AG09319 (cell line): ENCODE data around the gene SLC26A1.

Experiments used
- DNase-seq: peaks from one replicate; pipeline ENCODE4 v3.0.0-alpha.2; 2010; ENCODE audit warnings: low read depth; ENCODE audit errors: extremely low read depth
- TF ChIP-seq, protein P1 (sequence below): IDR thresholded peaks from 2 replicates; pipeline ENCODE4 v1.5.1; 2011; ENCODE audit warnings: low read depth, mild to moderate bottlenecking, inconsistent platforms, low read length, moderate library complexity

SLC26A1 gene

DNA sequence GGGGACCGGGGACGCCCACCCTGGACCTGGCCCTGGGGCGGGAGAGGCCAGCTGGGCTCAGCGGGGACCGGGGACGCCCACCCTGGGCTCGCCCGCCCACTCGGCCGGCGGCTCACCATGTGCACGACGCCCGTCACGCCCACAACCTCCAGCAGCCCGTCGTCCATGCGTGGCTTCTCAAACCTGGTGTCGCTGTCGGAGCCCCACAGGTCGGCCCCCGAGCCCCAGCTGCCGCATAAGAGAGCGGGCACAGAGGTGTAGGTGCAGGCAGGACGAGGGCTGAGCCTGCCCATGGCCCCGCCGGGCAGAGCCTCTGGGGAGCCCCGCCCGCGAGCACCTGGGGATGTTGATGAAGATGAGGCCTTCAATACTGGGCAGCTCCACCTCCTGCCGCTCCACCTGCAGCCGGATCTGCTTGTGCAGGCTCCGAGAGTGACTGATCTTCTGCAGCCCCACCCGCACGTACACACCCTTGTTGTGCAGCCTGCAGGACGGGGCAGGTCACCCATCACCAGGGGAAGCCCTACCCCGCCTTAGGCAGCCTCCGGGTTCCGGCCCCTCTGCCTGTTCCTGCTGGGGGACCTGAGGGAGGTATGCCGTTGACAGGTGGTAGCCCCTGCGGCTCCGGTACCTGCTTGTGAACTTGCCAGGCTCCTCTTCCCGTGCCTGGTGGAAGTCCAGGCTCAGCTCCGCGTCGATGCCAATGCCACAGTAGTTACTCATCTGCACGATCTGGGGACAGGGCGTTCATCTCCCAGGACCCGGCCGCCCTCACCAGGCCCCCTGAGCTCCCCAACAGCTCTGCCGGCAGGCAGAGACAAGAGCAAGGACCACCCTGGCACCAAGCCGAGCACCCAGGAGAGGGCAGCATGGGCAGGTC lies 31.6 kb downstream of the SLC26A1 start:
- TF ChIP-seq, protein P1, sequence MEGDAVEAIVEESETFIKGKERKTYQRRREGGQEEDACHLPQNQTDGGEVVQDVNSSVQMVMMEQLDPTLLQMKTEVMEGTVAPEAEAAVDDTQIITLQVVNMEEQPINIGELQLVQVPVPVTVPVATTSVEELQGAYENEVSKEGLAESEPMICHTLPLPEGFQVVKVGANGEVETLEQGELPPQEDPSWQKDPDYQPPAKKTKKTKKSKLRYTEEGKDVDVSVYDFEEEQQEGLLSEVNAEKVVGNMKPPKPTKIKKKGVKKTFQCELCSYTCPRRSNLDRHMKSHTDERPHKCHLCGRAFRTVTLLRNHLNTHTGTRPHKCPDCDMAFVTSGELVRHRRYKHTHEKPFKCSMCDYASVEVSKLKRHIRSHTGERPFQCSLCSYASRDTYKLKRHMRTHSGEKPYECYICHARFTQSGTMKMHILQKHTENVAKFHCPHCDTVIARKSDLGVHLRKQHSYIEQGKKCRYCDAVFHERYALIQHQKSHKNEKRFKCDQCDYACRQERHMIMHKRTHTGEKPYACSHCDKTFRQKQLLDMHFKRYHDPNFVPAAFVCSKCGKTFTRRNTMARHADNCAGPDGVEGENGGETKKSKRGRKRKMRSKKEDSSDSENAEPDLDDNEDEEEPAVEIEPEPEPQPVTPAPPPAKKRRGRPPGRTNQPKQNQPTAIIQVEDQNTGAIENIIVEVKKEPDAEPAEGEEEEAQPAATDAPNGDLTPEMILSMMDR = no peak
- no peak for DNase-seq

DNA sequence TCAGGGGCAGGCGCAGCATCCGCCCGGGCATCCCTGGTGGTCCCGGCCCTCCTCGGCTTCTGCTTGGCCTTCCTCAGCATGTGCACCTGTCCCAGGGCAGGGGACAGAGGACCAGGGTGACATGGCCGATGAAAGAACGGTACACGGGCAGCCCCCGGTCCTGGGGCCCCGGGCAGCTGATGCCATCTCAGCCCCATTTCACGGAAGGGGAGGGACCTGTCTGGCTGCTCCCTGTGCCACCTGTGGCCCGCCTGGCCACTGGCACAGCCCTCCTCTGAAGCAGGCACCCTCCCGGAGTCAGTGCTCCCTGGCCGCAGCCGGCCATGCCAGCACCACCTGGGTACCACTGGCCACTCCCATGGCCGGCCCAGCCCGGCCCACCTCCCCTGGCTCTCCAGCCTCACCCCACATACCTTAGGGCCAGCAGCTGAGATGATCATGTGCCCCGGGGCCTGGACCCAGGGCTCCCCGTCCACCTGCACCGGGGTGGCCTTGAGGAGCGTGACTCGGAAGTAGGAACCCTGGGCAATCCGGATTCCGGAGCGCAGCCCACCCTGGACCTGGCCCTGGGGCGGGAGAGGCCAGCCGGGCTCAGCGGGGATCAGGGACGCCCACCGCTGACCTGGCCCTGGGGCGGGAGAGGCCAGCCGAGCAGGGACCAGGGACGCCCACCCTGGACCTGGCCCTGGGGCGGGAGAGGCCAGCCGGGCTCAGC lies 32.4 kb downstream of the SLC26A1 start:
- no peak for DNase-seq
- TF ChIP-seq, protein P1 = no peak

DNA sequence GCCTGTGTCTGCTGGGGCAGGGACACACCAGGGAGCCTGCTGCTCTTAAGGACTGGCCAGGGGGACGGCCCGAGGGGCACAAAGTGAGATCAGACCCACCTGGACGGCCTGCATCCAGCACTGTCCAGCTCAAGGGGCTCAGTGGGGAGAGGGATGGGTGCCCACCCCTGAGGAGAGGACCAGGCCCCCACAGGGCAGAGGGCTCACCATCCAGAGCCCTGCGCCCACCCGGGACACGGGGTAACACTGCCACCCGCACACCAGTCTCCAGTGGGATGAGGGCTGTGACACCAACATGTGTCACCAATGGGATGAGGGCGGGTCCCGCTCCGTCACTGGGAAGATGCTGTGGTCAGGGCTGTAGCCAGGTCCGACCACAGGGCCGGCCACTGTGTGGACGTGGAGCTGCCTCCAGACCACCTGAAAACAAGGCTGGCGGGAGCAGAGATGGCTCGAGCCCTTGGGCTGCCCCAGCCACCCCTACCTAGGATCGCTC lies 33.0 kb downstream of the SLC26A1 start:
- TF ChIP-seq, protein P1 = no peak
- DNase-seq = no peak

GRCh38 chr4:959338-960139 lies 33.7 kb downstream of the SLC26A1 start:
- TF ChIP-seq, protein P1 = no peak
- DNase-seq = no peak

DNA sequence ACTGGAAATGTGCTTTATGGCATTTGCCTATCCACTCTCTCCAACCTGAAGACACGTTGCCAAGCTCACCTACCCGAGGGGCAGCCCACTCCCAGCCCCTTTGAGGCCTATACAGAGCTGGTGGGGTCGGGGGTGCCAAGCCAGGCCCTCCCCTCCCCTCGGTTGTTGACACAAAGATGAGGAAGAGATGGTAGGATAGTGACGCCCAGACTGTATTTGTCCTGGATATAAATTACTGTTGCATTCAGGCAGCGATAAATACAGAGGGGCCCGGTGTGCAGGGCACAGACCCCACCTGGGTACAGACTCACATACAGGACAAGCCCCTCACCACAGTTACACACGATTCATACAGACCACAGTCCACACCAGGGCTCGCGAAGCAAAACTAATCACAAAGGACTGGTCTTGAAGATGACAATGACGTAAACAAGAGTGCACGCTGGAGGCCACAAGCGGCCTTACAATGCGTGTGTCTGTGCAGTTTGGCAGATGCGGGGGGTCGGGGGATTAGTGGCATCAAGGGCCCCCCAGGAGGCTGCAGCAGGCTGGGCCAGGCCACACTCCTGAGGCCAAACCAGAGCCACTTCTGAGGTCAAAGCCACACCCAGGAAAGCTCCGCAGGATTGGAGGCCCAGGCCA lies 34.4 kb downstream of the SLC26A1 start:
- TF ChIP-seq, protein P1 = no peak
- no peak for DNase-seq

GRCh38 chr4:958314-958665 lies 34.9 kb downstream of the SLC26A1 start:
- no peak for DNase-seq
- TF ChIP-seq, protein P1 = no peak
